BJ (cell line): ENCODE results near the gene ARHGAP40. TPM values are rescaled to one million over a fixed set of nuclear protein-coding genes. Genes with fewer than 3 reads are reported as not detected.

Experiments used
- CTCF ChIA-PET: fragments of 350-600 bp; formaldehyde crosslinking; extraction: SDS; loops from one replicate; lab custom pipeline; 2021; ENCODE audit warnings: antibody characterized with exemption, inconsistent platforms; lab: Yijun Ruan, JAX
- POLR2A ChIA-PET: fragments of 300-600 bp; sonication (Branson Sonifier 250); formaldehyde crosslinking; extraction: SDS; loops from one replicate; lab custom pipeline; 2021; ENCODE audit warnings: antibody characterized with exemption; lab: Charles Lee
- DNase-seq: peaks from one replicate; pipeline ENCODE4 v3.0.0-alpha.2; 2011; ENCODE audit warnings: low read depth
- H3K27me3 ChIP-seq: 2 replicates; pipeline ENCODE4 v1.6.0; 2011; ENCODE audit warnings: low read length; ENCODE audit not compliant: control insufficient read depth, insufficient read depth
- H3K36me3 ChIP-seq: 2 replicates; pipeline ENCODE4 v1.5.1; 2011; ENCODE audit warnings: low read length; ENCODE audit not compliant: control insufficient read depth, insufficient read depth
- H3K4me3 ChIP-seq: 2 replicates; pipeline ENCODE4 v1.5.1; 2011; ENCODE audit warnings: low read depth, mild to moderate bottlenecking, control low read depth, low read length
- polyA plus RNA-seq: library from polyadenylated mRNA; depleted of rRNA; stranded (reverse); fragments of >200 nt; gene quantifications from 2 replicates; pipeline ENCODE4 v1.2.3, GENCODE V29; 2011
- TF ChIP-seq, protein P1 (sequence below): IDR thresholded peaks from 2 replicates; pipeline ENCODE4 v1.5.1; 2011; ENCODE audit warnings: low read depth, mild to moderate bottlenecking, control low read depth, inconsistent platforms, low read length, moderate library complexity; ENCODE audit not compliant: insufficient read depth

Gene ARHGAP40
- polyA plus RNA-seq, 1 experiment: not detected

DNA sequence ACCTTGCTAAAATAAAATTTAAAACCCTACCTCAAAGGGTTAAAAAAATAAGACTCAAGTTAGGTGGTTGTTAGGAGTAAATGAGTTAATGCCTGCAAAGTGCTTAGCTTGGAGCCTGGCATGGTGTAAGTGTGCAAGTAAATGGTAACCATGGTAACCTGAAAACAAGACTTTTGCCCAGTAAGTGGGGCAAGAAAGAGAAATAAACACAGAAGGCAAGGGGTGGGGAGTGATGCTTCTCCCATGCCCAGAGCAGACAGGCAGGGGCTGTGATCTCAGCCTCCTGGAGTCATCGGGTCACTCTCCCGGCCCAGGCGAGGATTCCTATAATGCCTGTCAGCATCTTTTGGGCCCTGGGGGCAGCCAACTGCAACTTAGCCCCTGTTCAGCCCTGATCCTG lies 63.5 kb downstream of the ARHGAP40 start:
- TF ChIP-seq, protein P1, sequence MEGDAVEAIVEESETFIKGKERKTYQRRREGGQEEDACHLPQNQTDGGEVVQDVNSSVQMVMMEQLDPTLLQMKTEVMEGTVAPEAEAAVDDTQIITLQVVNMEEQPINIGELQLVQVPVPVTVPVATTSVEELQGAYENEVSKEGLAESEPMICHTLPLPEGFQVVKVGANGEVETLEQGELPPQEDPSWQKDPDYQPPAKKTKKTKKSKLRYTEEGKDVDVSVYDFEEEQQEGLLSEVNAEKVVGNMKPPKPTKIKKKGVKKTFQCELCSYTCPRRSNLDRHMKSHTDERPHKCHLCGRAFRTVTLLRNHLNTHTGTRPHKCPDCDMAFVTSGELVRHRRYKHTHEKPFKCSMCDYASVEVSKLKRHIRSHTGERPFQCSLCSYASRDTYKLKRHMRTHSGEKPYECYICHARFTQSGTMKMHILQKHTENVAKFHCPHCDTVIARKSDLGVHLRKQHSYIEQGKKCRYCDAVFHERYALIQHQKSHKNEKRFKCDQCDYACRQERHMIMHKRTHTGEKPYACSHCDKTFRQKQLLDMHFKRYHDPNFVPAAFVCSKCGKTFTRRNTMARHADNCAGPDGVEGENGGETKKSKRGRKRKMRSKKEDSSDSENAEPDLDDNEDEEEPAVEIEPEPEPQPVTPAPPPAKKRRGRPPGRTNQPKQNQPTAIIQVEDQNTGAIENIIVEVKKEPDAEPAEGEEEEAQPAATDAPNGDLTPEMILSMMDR: no peak
- Histone ChIP-seq H3K36me3 (no peaks in the 10 kb centered on the region), H3K4me3 (no peak overlapping the region), H3K27me3 (peaks cover 3% of the 10 kb centered on the region; the same call in 1 of the 2 replicates)
- CTCF ChIA-PET: no interaction called here
- DNase-seq: no peak
- POLR2A ChIA-PET: no interaction called here

DNA sequence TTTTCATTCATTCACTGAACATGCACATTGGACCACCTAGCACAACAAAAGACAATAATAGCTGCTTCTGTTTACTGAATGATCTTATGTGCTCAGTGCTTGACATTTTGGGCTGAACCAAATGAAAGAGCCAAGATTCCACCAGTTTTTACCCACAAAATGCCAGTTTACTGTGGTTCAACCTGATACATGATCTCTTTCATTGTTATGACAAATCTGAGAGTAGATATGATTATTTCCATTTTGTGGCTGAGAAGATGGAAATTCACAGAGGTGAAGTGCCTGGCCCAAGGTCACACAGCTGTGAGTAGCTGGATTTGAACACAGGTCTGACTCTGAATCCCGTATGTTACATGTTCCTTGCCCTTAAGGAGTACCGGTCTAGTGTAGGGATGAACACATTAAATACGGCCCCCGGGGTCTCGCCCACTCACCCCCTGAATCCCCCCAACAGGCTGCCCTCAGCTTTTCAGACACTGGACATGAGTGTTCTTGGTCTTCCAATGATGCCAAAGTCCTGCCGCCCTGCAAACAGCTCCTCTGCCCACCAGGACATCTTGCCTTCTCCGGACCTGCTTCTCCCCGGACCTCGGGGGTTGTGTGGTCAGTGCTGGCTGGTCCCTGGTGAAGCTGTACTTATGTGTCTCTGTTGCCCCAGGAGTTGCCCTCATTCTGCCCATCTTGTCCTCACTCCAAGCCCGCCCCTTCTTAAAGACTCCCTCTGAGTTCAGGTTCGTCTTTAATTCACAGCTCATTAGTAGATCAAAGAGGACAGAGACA lies 64.1 kb downstream of the ARHGAP40 start:
- H3K27me3 ChIP-seq: peaks cover 6% of the 10 kb centered on the region; the same call in 1 of the 2 replicates
- TF ChIP-seq, protein P1: no peak
- ChIA-PET CTCF (interaction anchor here (0.8 to 1.2 kb wide), 2 partner anchors 18 to 20 kb away, joined by 4 read pairs; no protein-coding TSS in a partner anchor), POLR2A (no interaction called here)
- H3K4me3 ChIP-seq: no peak overlapping the region
- H3K36me3 ChIP-seq: no peaks in the 10 kb centered on the region
- DNase-seq: no peak

DNA sequence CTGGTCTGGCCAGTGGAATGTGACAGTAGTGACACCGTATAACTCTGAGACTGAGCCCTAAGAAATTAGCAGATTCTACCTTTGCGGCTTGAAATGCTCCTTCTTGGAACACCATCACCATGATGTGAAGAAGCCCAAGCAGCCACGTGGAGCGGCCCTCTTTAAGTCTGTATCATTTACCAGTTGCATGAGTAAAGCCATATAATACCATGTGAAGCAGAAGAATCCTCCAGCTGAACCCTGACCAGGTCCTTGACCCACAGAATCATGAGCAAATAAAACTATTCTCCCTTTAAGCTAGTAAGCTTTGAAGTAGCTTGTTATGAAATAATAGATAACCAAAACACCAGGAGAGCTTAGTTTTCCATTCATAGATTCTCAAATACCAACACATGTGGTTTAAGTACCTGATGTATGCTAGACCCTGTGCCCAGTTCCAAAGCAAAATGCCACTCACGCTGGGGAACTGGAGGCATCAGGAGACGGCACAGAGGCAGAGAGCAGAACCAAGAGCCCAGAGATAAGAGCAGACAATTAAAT lies 65.9 kb downstream of the ARHGAP40 start:
- ChIA-PET CTCF (no interaction called here), POLR2A (no interaction called here)
- TF ChIP-seq, protein P1: no peak
- H3K4me3 ChIP-seq: no peak overlapping the region
- DNase-seq: no peak
- H3K27me3 ChIP-seq: peaks cover 8% of the 10 kb centered on the region; the same call in 1 of the 2 replicates
- no peaks in the 10 kb centered on the region for H3K36me3 ChIP-seq

DNA sequence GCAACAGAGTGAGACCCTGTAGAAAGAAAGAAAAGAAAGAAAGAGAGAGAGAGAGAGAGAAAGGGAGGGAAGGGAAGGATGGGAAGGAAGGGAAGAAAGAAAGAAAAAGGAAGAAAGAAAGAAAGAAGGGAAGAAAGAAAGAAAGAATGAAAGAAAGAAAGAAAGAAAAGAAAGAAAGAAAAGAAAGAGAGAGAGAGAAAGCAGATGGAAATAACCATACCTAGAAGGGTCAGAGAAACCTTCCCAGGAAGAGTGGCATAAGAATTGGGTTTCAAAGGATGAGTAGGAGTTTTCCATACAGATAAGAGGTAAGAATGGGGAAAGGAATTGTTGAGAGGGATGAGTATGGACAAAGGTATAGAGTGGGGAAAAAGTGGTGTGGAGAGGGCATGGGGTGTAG lies 68.1 kb downstream of the ARHGAP40 start:
- no peak overlapping the region for H3K4me3 ChIP-seq
- H3K27me3 ChIP-seq: peaks cover 8% of the 10 kb centered on the region; the same call in 1 of the 2 replicates
- no peaks in the 10 kb centered on the region for H3K36me3 ChIP-seq
- no peak for DNase-seq
- ChIA-PET CTCF (no interaction called here), POLR2A (no interaction called here)
- TF ChIP-seq, protein P1: no peak

DNA sequence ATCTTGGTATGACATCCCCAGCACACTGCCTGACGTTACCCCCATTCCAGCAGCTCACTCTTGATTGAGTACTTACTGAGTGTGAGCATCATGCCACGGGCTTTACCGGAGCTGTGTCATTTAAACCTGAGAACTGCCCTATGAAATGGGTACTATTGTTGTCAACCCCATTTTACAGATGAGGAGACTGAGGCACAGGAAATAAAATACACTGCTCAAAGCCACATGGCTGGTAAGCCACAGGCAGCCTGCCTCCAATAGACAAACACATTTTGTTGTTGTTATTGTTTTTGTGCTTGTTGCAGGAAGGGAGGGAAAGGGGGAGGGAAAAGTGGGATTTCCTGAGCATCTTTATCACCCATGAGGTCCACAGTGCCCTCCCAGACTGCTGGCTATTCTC lies 69.2 kb downstream of the ARHGAP40 start:
- H3K27me3 ChIP-seq: peaks cover 8% of the 10 kb centered on the region; the same call in 1 of the 2 replicates

More for the DNA sequence above, 69.2 kb downstream of the ARHGAP40 start:
- H3K4me3 ChIP-seq: no peak overlapping the region
- H3K36me3 ChIP-seq: no peaks in the 10 kb centered on the region
- no peak for DNase-seq
- CTCF ChIA-PET: interaction anchor here (1.1 to 1.2 kb wide), 2 partner anchors 12 to 60 kb away, joined by 3 to 7 read pairs; no protein-coding TSS in a partner anchor
- TF ChIP-seq, protein P1: no peak
- POLR2A ChIA-PET: no interaction called here
